GM12865 (cell line): Measurements from ENCODE around the gene BCL2L1.

Source experiments
- DNase-seq: peaks from one replicate; pipeline ENCODE4 v3.0.0; 2010; ENCODE audit warnings: low read depth
- H3K4me3 ChIP-seq: 2 replicates; pipeline ENCODE4 v1.5.1; 2011; ENCODE audit warnings: mild to moderate bottlenecking, low read depth, low read length, control low read depth
- CTCF ChIP-seq: IDR thresholded peaks from 2 replicates; pipeline ENCODE4 v1.5.1; 2011; ENCODE audit warnings: low read length, control low read depth, low read depth, inconsistent platforms; ENCODE audit not compliant: insufficient read depth; ENCODE audit errors: missing control alignments

Gene BCL2L1

GRCh38 chr20:31687777-31688176 is 34.9 kb downstream of the BCL2L1 start:
- no peak for DNase-seq
- no peak overlapping the region for H3K4me3 ChIP-seq
- TF ChIP-seq CTCF: no peak

- no peak for TF ChIP-seq CTCF
- no peak for DNase-seq
- H3K4me3 ChIP-seq: peak overlapping the region; percentile 18
Observed at GRCh38 chr20:31685853-31686643, 36.6 kb downstream of the BCL2L1 start.

GRCh38 chr20:31684153-31685015 is 38.3 kb downstream of the BCL2L1 start:
- TF ChIP-seq CTCF: no peak
- H3K4me3 ChIP-seq: peak overlapping the region; percentile 27
- DNase-seq: peak; percentile 75

GRCh38 chr20:31682927-31683326 is 39.7 kb downstream of the BCL2L1 start:
- DNase-seq: no peak
- no peak for TF ChIP-seq CTCF
- H3K4me3 ChIP-seq: no peak overlapping the region

- no peak overlapping the region for H3K4me3 ChIP-seq
- no peak for DNase-seq
- no peak for TF ChIP-seq CTCF
Observed at GRCh38 chr20:31682352-31682751, 40.3 kb downstream of the BCL2L1 start.

GRCh38 chr20:31681769-31682168 is 40.9 kb downstream of the BCL2L1 start:
- TF ChIP-seq CTCF: no peak
- DNase-seq: no peak

More at GRCh38 chr20:31681769-31682168, 40.9 kb downstream of the BCL2L1 start:
- H3K4me3 ChIP-seq: no peak overlapping the region
